K562 (cell line): Measurements from ENCODE around the gene CLIC1. TPM values are rescaled to one million over a fixed set of nuclear protein-coding genes. Genes with fewer than 3 reads are reported as not detected.

Experiments
- ARHGAP35 ChIP-seq: fragments of 450-650 bp; IDR thresholded peaks from 2 replicates; pipeline ENCODE4 v1.6.1; 2018; ENCODE audit not compliant: partially characterized antibody
- BDP1 ChIP-seq: IDR thresholded peaks from 3 replicates; pipeline ENCODE4 v1.6.1; 2011; ENCODE audit not compliant: insufficient read length, insufficient read depth
- BRCA1 ChIP-seq, 2 experiments: fragments of 450-650 bp in 1 of 2; sonication (generic) in 1 of 2; formaldehyde crosslinking in 1 of 2; IDR thresholded peaks; 2 replicates each; pipeline versions ENCODE4 v1.5.0 to v1.6.1; 2017 to 2020; ENCODE audit warnings: mild to moderate bottlenecking in 1 of 2, missing genetic modification reagents in 1 of 2
- CBFB ChIP-seq: sonication (generic); formaldehyde crosslinking; IDR thresholded peaks from 2 replicates; pipeline ENCODE4 v1.4.0; 2020; ENCODE audit warnings: mild to moderate bottlenecking, missing genetic modification reagents
- CCNT2 ChIP-seq: IDR thresholded peaks from 2 replicates; pipeline ENCODE4 v1.6.1; 2011; ENCODE audit warnings: borderline replicate concordance, low read depth, mild to moderate bottlenecking, moderate library complexity, mixed read lengths, low read length; ENCODE audit not compliant: insufficient read length; ENCODE audit errors: extremely low read depth
- EGR1 ChIP-seq: fragments of 450-650 bp; conservative IDR thresholded peaks from 2 replicates; pipeline ENCODE4 v1.6.1; 2017; ENCODE audit warnings: mild to moderate bottlenecking
- ELF4 ChIP-seq: fragments of 450-650 bp; formaldehyde crosslinking; IDR thresholded peaks from 2 replicates; pipeline ENCODE4 v1.4.0; 2022; ENCODE audit warnings: missing genetic modification characterization
- HDAC8 ChIP-seq: fragments of 450-650 bp; IDR thresholded peaks from 2 replicates; pipeline ENCODE4 v1.6.1; 2016; ENCODE audit warnings: mild to moderate bottlenecking, missing genetic modification characterization, moderate library complexity, missing compliant biosample characterization
- HMGN3 ChIP-seq: IDR thresholded peaks from 2 replicates; pipeline ENCODE4 v1.6.1; 2011; ENCODE audit warnings: borderline replicate concordance, low read depth, mild to moderate bottlenecking, mixed read lengths, low read length; ENCODE audit not compliant: insufficient read length; ENCODE audit errors: extremely low read depth
- KLF13 ChIP-seq: fragments of 450-650 bp; IDR thresholded peaks from 2 replicates; pipeline ENCODE4 v1.6.1; 2016; ENCODE audit warnings: missing genetic modification characterization, low read depth, mild to moderate bottlenecking, missing compliant biosample characterization, moderate library complexity, borderline replicate concordance
- KLF16 ChIP-seq: IDR thresholded peaks from 2 replicates; pipeline ENCODE4 v1.6.1; 2016; ENCODE audit warnings: antibody characterized with exemption
- MAZ ChIP-seq, 2 experiments: fragments of 450-650 bp in 1 of 2; sonication (generic) in 1 of 2; formaldehyde crosslinking; IDR thresholded peaks in 1 of 2; conservative IDR thresholded peaks in 1 of 2; 2 replicates each; pipeline versions ENCODE4 v1.4.0 to v1.5.0; 2020; ENCODE audit warnings: mild to moderate bottlenecking in 1 of 2, missing genetic modification reagents in 1 of 2
- NCOA4 ChIP-seq: fragments of 450-650 bp; IDR thresholded peaks from 2 replicates; pipeline ENCODE4 v1.6.1; 2018; ENCODE audit warnings: mild to moderate bottlenecking; ENCODE audit not compliant: partially characterized antibody
- OTX1 ChIP-seq: fragments of 450-650 bp; formaldehyde crosslinking; IDR thresholded peaks from 2 replicates; pipeline ENCODE4 v1.4.0; 2022; ENCODE audit warnings: mild to moderate bottlenecking
- PHB2 ChIP-seq: fragments of 450-650 bp; IDR thresholded peaks from 2 replicates; pipeline ENCODE4 v1.6.1; 2017; ENCODE audit warnings: low read depth
- PRMT5 ChIP-seq: sonication (generic); formaldehyde crosslinking; IDR thresholded peaks from 2 replicates; pipeline ENCODE4 v1.5.0; 2020; ENCODE audit warnings: missing genetic modification reagents
- TGIF2 ChIP-seq: sonication (generic); formaldehyde crosslinking; IDR thresholded peaks from 2 replicates; pipeline ENCODE4 v1.8.1; 2022; ENCODE audit warnings: mild to moderate bottlenecking, missing genetic modification reagents, moderate library complexity
- ZBTB17 ChIP-seq: fragments of 450-650 bp; formaldehyde crosslinking; IDR thresholded peaks from 2 replicates; pipeline ENCODE4 v1.4.0; 2020; ENCODE audit warnings: mild to moderate bottlenecking
- ZNF232 ChIP-seq: sonication (generic); formaldehyde crosslinking; IDR thresholded peaks from 2 replicates; pipeline ENCODE4 v1.8.0; 2022; ENCODE audit warnings: mild to moderate bottlenecking, missing genetic modification reagents
- ZNF444 ChIP-seq: fragments of 250-450 bp; sonication (Bioruptor Pico); IDR thresholded peaks from 2 replicates; pipeline ENCODE4 v1.4.0; 2020; ENCODE audit warnings: mild to moderate bottlenecking, moderate library complexity
- polyA plus RNA-seq, 8 experiments: library from polyadenylated mRNA; depleted of rRNA in 4 of 8; stranded (reverse) in 5 of 8; unstranded in 3 of 8; fragments of >200 nt; fragmentation: Nextera tagmentation in 2 of 8; fragmentation: Illumina TruSeq in 1 of 8; extraction: Ambion mirVana in 2 of 8; extraction: Trizol in 1 of 8; gene quantifications; 2 replicates each; pipeline versions ENCODE4 v1.2.1 to v1.2.3, GENCODE V29; 2011 to 2014; ENCODE audit warnings: inconsistent platforms in 1 of 8, missing spikeins in 1 of 8
- total RNA-seq, 7 experiments: library from RNA; depleted of rRNA in 6 of 7; stranded (reverse); fragments of >200 nt in 6 of 7; fragmentation: Illumina TruSeq in 2 of 7; extraction: Trizol in 2 of 7; gene quantifications; 2 replicates each; pipeline versions ENCODE4 v1.2.1 to v1.2.3, GENCODE V29; 2011 to 2021; ENCODE audit warnings: low replicate concordance in 1 of 7
- TF ChIP-seq, protein P1 (sequence below): fragments of 250-450 bp; sonication (Bioruptor Pico); IDR thresholded peaks from 2 replicates; pipeline ENCODE4 v1.8.0; 2022; ENCODE audit warnings: inconsistent platforms
- TF ChIP-seq, protein P2 (sequence below), 2 experiments: fragments of 450-650 bp; IDR thresholded peaks; 2 replicates each; pipeline ENCODE4 v1.6.1; 2018; ENCODE audit warnings: mild to moderate bottlenecking in 2 of 2, low read depth in 1 of 2; ENCODE audit not compliant: partially characterized antibody in 2 of 2

CLIC1 gene
- total and polyA plus RNA-seq, 9 of the 15 experiments (the other 6 are each of a cell fraction or from before 2014, with no cell fraction given): 1,267 to 2,419 (median 1,808) TPM

DNA sequence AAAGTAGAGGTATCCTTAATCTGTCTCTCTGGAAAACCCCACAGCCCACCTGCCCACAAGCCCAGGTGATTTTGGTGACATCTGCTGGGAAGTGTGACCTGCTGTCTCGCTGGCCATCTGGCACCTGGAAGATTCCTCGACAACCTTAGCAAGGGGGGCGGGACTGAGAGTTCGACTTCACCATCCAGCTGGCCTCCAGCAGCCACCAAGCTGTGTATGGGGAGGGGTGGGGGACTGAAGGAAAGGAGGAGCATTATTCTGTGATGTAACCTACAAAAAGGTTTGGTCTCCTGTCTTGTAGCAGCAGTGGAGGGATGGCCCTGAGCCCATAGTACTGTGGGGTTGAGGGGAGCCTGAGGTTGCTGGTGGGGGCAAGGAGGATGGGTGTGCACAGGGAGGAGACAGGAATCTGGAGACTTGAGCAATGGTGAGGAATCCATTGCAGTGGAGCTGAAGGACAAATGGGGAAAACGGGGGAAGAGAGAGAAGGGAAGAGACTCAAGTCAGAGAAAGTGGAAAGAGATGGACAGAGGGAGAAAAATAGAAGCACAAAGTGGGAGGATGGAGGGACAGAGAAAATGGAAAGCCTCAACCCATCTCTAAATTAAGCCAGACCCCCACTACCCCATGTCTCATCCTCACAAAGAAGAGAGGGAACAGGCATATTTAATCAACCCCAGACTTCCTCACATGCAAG is 25.7 kb downstream of the CLIC1 start (continued):
- TF ChIP-seq EGR1 (no peak), ELF4 (CRISPR knock-in tag) (peak; percentile 70; the same call in 1 of the 2 replicates), ZBTB17 (CRISPR knock-in tag) (no peak), CBFB (CRISPR knock-in tag) (no peak), OTX1 (CRISPR knock-in tag) (peak; percentile 58; the same call in 1 of the 2 replicates), CCNT2 (no peak), HMGN3 (no peak), ZNF232 (CRISPR knock-in tag) (no peak), MAZ (CRISPR knock-in tag; conservative IDR thresholded peaks at IDR 0.05 in 1 of 2, IDR thresholded peaks at IDR 0.05 in 1 of 2) (no peak), ARHGAP35 (no peak), PHB2 (0 out of 2 replicates have a peak, but pooled peaks have one; percentile 38), BDP1 (no peak), KLF16 (no peak), TGIF2 (no peak), PRMT5 (CRISPR knock-in tag) (no peak), NCOA4 (peak; percentile 35), ZNF444 (CRISPR knock-in tag) (no peak), HDAC8 (tag) (no peak), KLF13 (tag) (0 out of 2 replicates have a peak, but pooled peaks have one; percentile 13), BRCA1 (IDR thresholded peaks at IDR 0.05) (no peak), BRCA1 (CRISPR knock-in tag; IDR thresholded peaks at IDR 0.05) (peak; percentile 82; the same call in 1 of the 2 replicates)
- TF ChIP-seq, protein P1, sequence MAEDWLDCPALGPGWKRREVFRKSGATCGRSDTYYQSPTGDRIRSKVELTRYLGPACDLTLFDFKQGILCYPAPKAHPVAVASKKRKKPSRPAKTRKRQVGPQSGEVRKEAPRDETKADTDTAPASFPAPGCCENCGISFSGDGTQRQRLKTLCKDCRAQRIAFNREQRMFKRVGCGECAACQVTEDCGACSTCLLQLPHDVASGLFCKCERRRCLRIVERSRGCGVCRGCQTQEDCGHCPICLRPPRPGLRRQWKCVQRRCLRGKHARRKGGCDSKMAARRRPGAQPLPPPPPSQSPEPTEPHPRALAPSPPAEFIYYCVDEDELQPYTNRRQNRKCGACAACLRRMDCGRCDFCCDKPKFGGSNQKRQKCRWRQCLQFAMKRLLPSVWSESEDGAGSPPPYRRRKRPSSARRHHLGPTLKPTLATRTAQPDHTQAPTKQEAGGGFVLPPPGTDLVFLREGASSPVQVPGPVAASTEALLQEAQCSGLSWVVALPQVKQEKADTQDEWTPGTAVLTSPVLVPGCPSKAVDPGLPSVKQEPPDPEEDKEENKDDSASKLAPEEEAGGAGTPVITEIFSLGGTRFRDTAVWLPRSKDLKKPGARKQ (CRISPR knock-in tag): no peak
- TF ChIP-seq, protein P2, sequence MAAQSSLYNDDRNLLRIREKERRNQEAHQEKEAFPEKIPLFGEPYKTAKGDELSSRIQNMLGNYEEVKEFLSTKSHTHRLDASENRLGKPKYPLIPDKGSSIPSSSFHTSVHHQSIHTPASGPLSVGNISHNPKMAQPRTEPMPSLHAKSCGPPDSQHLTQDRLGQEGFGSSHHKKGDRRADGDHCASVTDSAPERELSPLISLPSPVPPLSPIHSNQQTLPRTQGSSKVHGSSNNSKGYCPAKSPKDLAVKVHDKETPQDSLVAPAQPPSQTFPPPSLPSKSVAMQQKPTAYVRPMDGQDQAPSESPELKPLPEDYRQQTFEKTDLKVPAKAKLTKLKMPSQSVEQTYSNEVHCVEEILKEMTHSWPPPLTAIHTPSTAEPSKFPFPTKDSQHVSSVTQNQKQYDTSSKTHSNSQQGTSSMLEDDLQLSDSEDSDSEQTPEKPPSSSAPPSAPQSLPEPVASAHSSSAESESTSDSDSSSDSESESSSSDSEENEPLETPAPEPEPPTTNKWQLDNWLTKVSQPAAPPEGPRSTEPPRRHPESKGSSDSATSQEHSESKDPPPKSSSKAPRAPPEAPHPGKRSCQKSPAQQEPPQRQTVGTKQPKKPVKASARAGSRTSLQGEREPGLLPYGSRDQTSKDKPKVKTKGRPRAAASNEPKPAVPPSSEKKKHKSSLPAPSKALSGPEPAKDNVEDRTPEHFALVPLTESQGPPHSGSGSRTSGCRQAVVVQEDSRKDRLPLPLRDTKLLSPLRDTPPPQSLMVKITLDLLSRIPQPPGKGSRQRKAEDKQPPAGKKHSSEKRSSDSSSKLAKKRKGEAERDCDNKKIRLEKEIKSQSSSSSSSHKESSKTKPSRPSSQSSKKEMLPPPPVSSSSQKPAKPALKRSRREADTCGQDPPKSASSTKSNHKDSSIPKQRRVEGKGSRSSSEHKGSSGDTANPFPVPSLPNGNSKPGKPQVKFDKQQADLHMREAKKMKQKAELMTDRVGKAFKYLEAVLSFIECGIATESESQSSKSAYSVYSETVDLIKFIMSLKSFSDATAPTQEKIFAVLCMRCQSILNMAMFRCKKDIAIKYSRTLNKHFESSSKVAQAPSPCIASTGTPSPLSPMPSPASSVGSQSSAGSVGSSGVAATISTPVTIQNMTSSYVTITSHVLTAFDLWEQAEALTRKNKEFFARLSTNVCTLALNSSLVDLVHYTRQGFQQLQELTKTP (IDR thresholded peaks at IDR 0.05; ENCODE audit: low read depth in 1 of 2, partially characterized antibody in 2 of 2): no peak
